ENCODE results near the gene DGKB. TPM values are rescaled to one million over a fixed set of nuclear protein-coding genes. Genes with fewer than 3 reads are reported as not detected.

DGKB gene
- total RNA-seq, 1 donor from 2014 or later, result 2.1 TPM

DNA sequence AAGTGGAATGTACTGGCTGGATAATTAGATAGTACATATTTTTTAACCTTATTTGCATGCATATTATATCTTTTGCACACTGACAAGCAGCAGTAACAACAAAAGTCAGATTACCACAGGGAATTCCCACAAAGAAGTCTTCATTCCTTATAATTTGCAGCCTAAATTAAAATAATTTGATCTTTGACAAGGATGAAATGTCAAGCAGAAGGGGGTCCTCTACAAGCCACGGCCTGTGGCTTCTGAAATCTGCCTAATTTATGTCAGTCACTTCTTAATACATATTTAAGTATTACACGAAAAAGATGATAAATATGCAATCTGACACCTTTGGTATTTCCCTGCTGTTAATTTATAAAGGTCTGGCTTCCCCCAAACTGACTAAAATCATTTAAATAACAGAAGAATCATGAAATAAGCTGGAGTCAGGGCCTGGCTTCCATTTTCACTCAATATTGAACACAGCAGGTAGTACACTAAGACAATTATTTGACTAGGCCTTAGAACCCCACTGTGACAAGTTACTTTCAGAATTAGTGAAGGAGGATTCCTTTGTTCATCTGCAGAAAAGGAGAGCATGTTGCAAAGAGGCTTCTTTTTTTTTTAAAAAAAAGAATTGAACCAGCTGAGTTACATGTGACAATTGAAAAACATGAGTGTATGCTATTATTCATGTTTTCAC, 562.0 kb downstream of the DGKB start:
- Histone ChIP-seq H3K9me3 (ENCODE audit: control insufficient read depth in 3 of 3, low read length in 3 of 3) (no peaks in the 10 kb centered on the region), H3K36me3 (ENCODE audit: control insufficient read depth in 3 of 3, insufficient read depth in 3 of 3, low read length in 3 of 3) (no peaks in the 10 kb centered on the region), H3K27me3 (ENCODE audit: control insufficient read depth in 3 of 3, insufficient read depth in 3 of 3, low read length in 3 of 3) (no peaks in the 10 kb centered on the region), H3K27ac (ENCODE audit: low read depth, low read length) (no peak overlapping the region), H3K9ac (ENCODE audit: low read depth in 1 of 3, low read length in 3 of 3) (no peak overlapping the region), H3K4me1 (ENCODE audit: control insufficient read depth in 3 of 3, insufficient read depth in 3 of 3, low read length in 3 of 3) (no peaks in the 10 kb centered on the region), H3K4me3 (ENCODE audit: low read length in 3 of 3) (no peak overlapping the region)

DNA sequence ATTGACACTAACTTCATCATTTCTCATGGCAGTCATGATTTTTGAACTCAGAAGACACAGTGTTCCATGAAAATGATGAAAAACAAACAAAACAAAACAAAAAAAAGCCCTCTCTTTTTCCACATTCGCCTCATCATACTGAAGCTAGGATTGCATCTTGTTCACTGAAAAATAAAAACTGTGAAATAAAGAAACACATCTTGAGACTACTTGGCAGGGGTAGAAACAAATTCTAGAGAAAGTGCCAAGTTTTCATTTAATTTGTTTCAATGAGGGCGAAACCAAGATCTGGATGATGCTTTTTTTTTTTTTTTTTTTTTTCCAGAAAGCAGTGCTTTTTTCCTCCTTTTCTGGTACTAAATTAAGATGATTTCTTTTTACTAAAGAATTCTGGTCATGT, 562.7 kb downstream of the DGKB start:
- no peaks in the 10 kb centered on the region for H3K36me3 ChIP-seq (ENCODE audit: control insufficient read depth in 3 of 3, insufficient read depth in 3 of 3, low read length in 3 of 3)
- H3K27ac ChIP-seq (ENCODE audit: low read depth, low read length), result no peak overlapping the region
- H3K4me3 ChIP-seq (ENCODE audit: low read length in 3 of 3), result no peak overlapping the region
- H3K9ac ChIP-seq (ENCODE audit: low read depth in 1 of 3, low read length in 3 of 3), result no peak overlapping the region
- no peaks in the 10 kb centered on the region for H3K27me3 ChIP-seq (ENCODE audit: control insufficient read depth in 3 of 3, insufficient read depth in 3 of 3, low read length in 3 of 3)
- no peaks in the 10 kb centered on the region for H3K4me1 ChIP-seq (ENCODE audit: control insufficient read depth in 3 of 3, insufficient read depth in 3 of 3, low read length in 3 of 3)
- H3K9me3 ChIP-seq (ENCODE audit: control insufficient read depth in 3 of 3, low read length in 3 of 3), result no peaks in the 10 kb centered on the region

DNA sequence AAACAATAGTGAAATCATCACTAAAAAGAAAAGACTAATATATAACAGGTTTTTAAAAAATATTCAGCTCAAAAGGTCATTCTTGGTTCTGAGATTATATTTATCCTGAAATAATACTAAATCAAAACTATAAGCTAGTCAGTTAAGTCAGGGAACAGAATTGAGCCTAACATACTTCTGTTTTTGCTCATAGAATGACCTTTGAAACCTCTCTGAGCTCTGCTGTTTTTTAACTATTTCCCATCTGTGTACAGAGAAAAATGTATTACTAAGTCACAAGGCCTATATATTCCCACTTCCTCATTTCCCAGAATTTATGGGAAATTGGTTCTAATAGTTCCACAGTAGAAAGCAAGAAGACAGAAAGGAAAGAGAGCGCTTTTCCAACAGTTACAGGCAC, 566.3 kb downstream of the DGKB start:
- Histone ChIP-seq H3K4me3 (ENCODE audit: low read length in 3 of 3) (no peak overlapping the region), H3K27me3 (ENCODE audit: control insufficient read depth in 3 of 3, insufficient read depth in 3 of 3, low read length in 3 of 3) (no peaks in the 10 kb centered on the region), H3K4me1 (ENCODE audit: control insufficient read depth in 3 of 3, insufficient read depth in 3 of 3, low read length in 3 of 3) (no peaks in the 10 kb centered on the region), H3K9me3 (ENCODE audit: control insufficient read depth in 3 of 3, low read length in 3 of 3) (no peaks in the 10 kb centered on the region), H3K36me3 (ENCODE audit: control insufficient read depth in 3 of 3, insufficient read depth in 3 of 3, low read length in 3 of 3) (no peaks in the 10 kb centered on the region), H3K9ac (ENCODE audit: low read depth in 1 of 3, low read length in 3 of 3) (no peak overlapping the region), H3K27ac (ENCODE audit: low read depth, low read length) (no peak overlapping the region)

DNA sequence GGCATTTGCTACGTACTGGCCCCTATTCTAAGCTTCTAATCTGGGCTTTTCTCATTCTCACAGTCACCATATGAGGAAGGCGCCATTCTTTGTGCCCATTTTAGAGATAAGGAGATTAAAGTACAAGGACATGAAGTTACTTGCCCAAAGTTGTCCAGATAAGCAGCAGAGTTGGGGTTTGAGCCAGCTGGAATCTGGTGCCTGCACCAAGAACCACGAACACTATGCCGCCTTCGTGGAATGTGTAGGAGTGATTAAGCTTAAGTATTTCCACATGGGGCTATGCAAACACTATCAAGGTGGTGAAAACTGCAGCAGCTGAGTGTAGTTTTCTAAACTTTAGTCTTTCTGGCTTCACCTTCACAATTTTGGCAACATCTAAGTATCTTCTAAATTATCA, 570.4 kb downstream of the DGKB start:
- no peak overlapping the region for H3K27ac ChIP-seq (ENCODE audit: low read depth, low read length)

DNA sequence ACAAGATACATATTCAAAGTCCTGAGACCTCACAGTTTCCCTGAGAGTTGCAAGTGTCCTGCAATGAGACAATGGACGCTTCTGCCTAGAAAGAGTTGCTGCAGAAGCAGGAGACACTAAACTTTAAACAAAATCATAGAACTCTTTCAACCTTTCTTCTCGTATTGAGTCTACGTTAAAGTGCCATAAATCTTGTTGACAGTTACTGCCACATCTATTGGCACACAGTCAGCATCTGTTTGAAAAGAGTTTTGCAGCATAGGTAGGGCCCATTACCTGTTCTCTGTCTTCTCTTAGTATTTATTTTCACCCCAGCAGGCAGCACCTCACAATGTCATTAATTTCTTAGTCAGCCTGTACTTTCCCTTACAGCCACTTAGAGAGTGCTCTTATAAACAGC, 577.8 kb downstream of the DGKB start:
- Histone ChIP-seq H3K4me1 (ENCODE audit: control insufficient read depth in 3 of 3, insufficient read depth in 3 of 3, low read length in 3 of 3) (no peaks in the 10 kb centered on the region), H3K36me3 (ENCODE audit: control insufficient read depth in 3 of 3, insufficient read depth in 3 of 3, low read length in 3 of 3) (no peaks in the 10 kb centered on the region), H3K9ac (ENCODE audit: low read depth in 1 of 3, low read length in 3 of 3) (no peak overlapping the region), H3K9me3 (ENCODE audit: control insufficient read depth in 3 of 3, low read length in 3 of 3) (peaks cover 0 to 5% (median 4%) of the 10 kb centered on the region in 3 donors), H3K27ac (ENCODE audit: low read depth, low read length) (no peak overlapping the region), H3K27me3 (ENCODE audit: control insufficient read depth in 3 of 3, insufficient read depth in 3 of 3, low read length in 3 of 3) (no peaks in the 10 kb centered on the region), H3K4me3 (ENCODE audit: low read length in 3 of 3) (no peak overlapping the region)

More for the DNA sequence above, 570.4 kb downstream of the DGKB start:
- Histone ChIP-seq H3K9me3 (ENCODE audit: control insufficient read depth in 3 of 3, low read length in 3 of 3) (no peaks in the 10 kb centered on the region), H3K4me1 (ENCODE audit: control insufficient read depth in 3 of 3, insufficient read depth in 3 of 3, low read length in 3 of 3) (no peaks in the 10 kb centered on the region), H3K4me3 (ENCODE audit: low read length in 3 of 3) (no peak overlapping the region), H3K9ac (ENCODE audit: low read depth in 1 of 3, low read length in 3 of 3) (no peak overlapping the region), H3K27me3 (ENCODE audit: control insufficient read depth in 3 of 3, insufficient read depth in 3 of 3, low read length in 3 of 3) (no peaks in the 10 kb centered on the region), H3K36me3 (ENCODE audit: control insufficient read depth in 3 of 3, insufficient read depth in 3 of 3, low read length in 3 of 3) (no peaks in the 10 kb centered on the region)

DNA sequence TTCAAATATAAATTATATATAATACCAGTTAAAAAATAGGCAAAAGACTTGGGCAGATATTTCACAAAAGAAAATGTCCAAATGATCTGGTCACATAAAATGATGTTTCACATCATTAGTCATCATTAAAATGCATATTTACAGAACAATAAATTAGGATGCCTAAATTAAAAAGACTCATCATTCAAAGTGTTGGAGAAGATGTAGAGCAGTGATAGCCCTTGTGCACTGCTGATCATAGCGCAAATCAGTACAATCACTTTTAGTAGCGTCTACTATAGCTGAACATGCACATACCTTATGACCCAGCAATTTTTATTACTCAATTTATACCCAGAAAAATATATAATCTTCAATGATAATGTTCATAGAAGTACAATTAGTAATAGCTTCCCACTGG, 579.8 kb downstream of the DGKB start:
- H3K9me3 ChIP-seq (ENCODE audit: control insufficient read depth in 3 of 3, low read length in 3 of 3), result peaks cover 0 to 5% (median 4%) of the 10 kb centered on the region in 3 donors
- H3K27ac ChIP-seq (ENCODE audit: low read depth, low read length), result no peak overlapping the region
- no peak overlapping the region for H3K4me3 ChIP-seq (ENCODE audit: low read length in 3 of 3)
- no peaks in the 10 kb centered on the region for H3K4me1 ChIP-seq (ENCODE audit: control insufficient read depth in 3 of 3, insufficient read depth in 3 of 3, low read length in 3 of 3)
- H3K36me3 ChIP-seq (ENCODE audit: control insufficient read depth in 3 of 3, insufficient read depth in 3 of 3, low read length in 3 of 3), result no peaks in the 10 kb centered on the region
- H3K9ac ChIP-seq (ENCODE audit: low read depth in 1 of 3, low read length in 3 of 3), result no peak overlapping the region
- H3K27me3 ChIP-seq (ENCODE audit: control insufficient read depth in 3 of 3, insufficient read depth in 3 of 3, low read length in 3 of 3), result no peaks in the 10 kb centered on the region

DNA sequence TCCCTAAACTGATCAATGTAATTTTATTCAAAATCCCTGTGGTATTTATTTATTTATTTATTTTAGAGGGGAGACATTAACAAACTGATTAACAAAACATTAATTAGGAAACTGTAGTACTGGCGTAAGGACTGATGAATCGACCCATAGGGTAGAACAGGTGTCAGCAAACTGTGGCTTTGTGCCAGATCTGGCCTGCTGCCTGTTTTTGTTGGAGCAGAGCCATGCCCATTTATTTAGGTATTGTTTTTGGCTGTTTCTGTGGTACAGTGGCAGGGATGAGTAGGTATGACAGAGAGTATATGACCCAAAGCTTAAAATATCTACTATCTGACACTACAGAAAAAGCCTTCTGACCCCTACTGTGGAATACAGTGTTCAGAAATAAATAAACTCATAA, 580.6 kb downstream of the DGKB start:
- H3K9me3 ChIP-seq (ENCODE audit: control insufficient read depth in 3 of 3, low read length in 3 of 3), result peaks cover 0 to 5% (median 4%) of the 10 kb centered on the region in 3 donors
- H3K27me3 ChIP-seq (ENCODE audit: control insufficient read depth in 3 of 3, insufficient read depth in 3 of 3, low read length in 3 of 3), result no peaks in the 10 kb centered on the region
- H3K4me3 ChIP-seq (ENCODE audit: low read length in 3 of 3), result no peak overlapping the region
- no peaks in the 10 kb centered on the region for H3K36me3 ChIP-seq (ENCODE audit: control insufficient read depth in 3 of 3, insufficient read depth in 3 of 3, low read length in 3 of 3)
- H3K4me1 ChIP-seq (ENCODE audit: control insufficient read depth in 3 of 3, insufficient read depth in 3 of 3, low read length in 3 of 3), result no peaks in the 10 kb centered on the region
- no peak overlapping the region for H3K9ac ChIP-seq (ENCODE audit: low read depth in 1 of 3, low read length in 3 of 3)
- no peak overlapping the region for H3K27ac ChIP-seq (ENCODE audit: low read depth, low read length)

DNA sequence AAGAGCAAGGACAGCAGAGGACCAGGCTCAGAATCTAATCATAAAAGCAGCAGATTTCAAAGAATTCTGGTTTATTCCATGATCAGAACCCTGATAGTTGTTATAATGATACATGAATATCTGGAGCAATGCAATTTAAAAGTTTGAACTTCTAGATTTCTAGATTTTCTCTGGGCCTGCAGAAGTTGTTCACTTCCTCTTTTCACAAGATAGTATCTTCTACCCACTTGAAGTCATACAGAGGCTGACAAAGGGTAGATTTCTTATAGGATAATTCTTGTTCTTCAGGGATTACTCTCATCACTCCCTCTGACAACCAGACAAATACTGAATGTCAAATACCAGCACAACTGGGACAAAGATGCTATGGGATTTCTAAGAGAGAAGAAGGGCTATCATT, 593.1 kb downstream of the DGKB start:
- no peak overlapping the region for H3K4me3 ChIP-seq (ENCODE audit: low read length in 3 of 3)
- no peak overlapping the region for H3K9ac ChIP-seq (ENCODE audit: low read depth in 1 of 3, low read length in 3 of 3)
- H3K36me3 ChIP-seq (ENCODE audit: control insufficient read depth in 3 of 3, insufficient read depth in 3 of 3, low read length in 3 of 3), result no peaks in the 10 kb centered on the region
- peaks cover 0 to 2% (median 0%) of the 10 kb centered on the region in 3 donors for H3K9me3 ChIP-seq (ENCODE audit: control insufficient read depth in 3 of 3, low read length in 3 of 3)
- no peaks in the 10 kb centered on the region for H3K4me1 ChIP-seq (ENCODE audit: control insufficient read depth in 3 of 3, insufficient read depth in 3 of 3, low read length in 3 of 3)
- H3K27ac ChIP-seq (ENCODE audit: low read depth, low read length), result no peak overlapping the region
- no peaks in the 10 kb centered on the region for H3K27me3 ChIP-seq (ENCODE audit: control insufficient read depth in 3 of 3, insufficient read depth in 3 of 3, low read length in 3 of 3)

DNA sequence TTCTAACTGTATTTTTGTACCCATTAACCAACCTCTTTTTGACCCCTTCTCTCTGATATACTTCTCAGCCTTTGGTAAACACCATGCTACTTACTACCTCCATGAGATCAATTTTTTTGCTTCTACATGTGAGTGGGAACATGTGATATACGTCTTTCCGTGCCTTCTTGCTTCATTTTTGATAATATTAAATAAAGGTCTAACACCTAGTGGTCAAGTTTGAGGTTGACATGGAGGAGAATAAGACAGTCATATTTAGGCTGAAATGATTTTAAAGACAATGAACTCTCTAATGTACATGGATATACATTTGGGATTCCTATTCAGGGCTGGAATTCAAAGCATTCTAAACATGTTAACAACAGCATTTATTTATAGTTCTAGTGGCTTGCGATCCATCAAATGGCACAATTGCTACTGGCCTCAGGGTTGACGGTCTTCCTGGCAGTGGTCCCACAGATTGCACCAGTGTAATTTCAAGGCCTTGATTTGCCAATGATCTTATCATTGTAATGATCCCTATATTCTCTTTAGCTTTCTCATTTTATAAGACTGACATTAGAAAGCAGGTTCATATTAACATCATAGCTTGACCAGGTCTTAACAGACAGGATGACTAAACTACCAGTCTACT, 597.2 kb downstream of the DGKB start:
- no peak overlapping the region for H3K4me3 ChIP-seq (ENCODE audit: low read length in 3 of 3)
- H3K4me1 ChIP-seq (ENCODE audit: control insufficient read depth in 3 of 3, insufficient read depth in 3 of 3, low read length in 3 of 3), result no peaks in the 10 kb centered on the region
- H3K27ac ChIP-seq (ENCODE audit: low read depth, low read length), result no peak overlapping the region
- no peaks in the 10 kb centered on the region for H3K27me3 ChIP-seq (ENCODE audit: control insufficient read depth in 3 of 3, insufficient read depth in 3 of 3, low read length in 3 of 3)
- no peaks in the 10 kb centered on the region for H3K36me3 ChIP-seq (ENCODE audit: control insufficient read depth in 3 of 3, insufficient read depth in 3 of 3, low read length in 3 of 3)
- H3K9me3 ChIP-seq (ENCODE audit: control insufficient read depth in 3 of 3, low read length in 3 of 3), result no peaks in the 10 kb centered on the region
- no peak overlapping the region for H3K9ac ChIP-seq (ENCODE audit: low read depth in 1 of 3, low read length in 3 of 3)

DNA sequence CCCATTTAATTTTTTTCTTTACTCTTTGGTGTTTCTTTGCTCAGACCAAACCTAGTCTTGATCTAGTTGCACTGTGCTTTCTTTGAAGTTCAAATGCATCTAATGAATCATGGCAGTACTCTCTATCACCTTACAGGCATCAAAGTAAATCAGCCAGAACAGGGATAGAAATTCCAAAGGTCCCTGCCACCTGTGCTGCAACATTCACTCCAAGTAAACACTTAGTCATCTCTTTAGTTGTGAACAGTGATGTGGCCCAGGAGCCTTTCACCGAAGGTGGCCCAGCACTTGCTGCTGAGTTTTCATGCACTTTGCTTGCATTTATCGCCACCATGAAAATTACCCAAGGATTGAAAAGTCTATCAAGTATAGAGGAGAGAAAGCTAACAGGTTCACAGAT, 599.0 kb downstream of the DGKB start:
- no peak overlapping the region for H3K9ac ChIP-seq (ENCODE audit: low read depth in 1 of 3, low read length in 3 of 3)
- H3K9me3 ChIP-seq (ENCODE audit: control insufficient read depth in 3 of 3, low read length in 3 of 3), result no peaks in the 10 kb centered on the region
- H3K4me3 ChIP-seq (ENCODE audit: low read length in 3 of 3), result no peak overlapping the region
- no peak overlapping the region for H3K27ac ChIP-seq (ENCODE audit: low read depth, low read length)
- H3K27me3 ChIP-seq (ENCODE audit: control insufficient read depth in 3 of 3, insufficient read depth in 3 of 3, low read length in 3 of 3), result no peaks in the 10 kb centered on the region
- H3K4me1 ChIP-seq (ENCODE audit: control insufficient read depth in 3 of 3, insufficient read depth in 3 of 3, low read length in 3 of 3), result no peaks in the 10 kb centered on the region
- no peaks in the 10 kb centered on the region for H3K36me3 ChIP-seq (ENCODE audit: control insufficient read depth in 3 of 3, insufficient read depth in 3 of 3, low read length in 3 of 3)
